ELR (cell line): ENCODE measurements around the gene GPR176.

Experiments
- DNase-seq: peaks from one replicate; pipeline ENCODE4 v3.0.0-alpha.2; 2015; ENCODE audit warnings: low read depth

The GPR176 gene

DNA sequence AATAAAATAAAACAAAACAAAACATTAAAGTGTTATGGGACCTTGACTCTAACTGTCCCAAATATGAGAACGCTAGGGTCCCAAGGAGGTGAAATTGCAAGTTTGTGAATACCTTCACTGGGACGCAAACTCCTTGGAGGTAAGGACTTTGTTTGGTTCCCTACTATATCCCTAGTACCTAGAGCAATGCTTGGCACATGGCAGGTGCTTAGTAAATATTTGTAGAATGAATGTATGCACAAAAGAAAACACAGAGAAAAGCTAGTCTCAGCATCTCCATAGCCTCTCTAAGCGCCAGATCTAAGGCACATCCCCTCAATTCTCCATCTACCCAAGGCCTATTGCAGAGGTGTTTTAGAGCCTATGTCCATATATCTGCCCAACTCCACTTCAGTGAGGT lies 30.5 kb downstream of the GPR176 start:
- DNase-seq = no peak

DNA sequence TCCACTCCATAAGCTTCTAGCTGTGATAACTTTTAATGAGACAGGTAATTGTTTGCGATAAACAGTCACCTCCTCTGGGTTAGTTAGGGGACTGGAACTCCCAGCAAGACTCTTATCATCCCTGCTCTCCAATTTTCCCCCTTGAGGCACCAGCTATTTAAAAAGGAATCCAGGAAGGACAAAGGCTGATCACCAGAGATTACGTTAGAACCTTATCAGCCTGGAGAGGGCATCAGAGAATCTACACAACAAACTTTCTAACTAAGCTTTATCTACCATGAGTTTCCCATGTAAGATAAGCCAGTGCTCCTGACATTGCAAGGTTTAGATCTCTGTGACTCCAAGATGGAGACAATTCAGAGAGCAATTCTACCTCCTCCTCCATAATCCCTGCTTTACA lies 31.3 kb downstream of the GPR176 start:
- peak; percentile 35 for DNase-seq

DNA sequence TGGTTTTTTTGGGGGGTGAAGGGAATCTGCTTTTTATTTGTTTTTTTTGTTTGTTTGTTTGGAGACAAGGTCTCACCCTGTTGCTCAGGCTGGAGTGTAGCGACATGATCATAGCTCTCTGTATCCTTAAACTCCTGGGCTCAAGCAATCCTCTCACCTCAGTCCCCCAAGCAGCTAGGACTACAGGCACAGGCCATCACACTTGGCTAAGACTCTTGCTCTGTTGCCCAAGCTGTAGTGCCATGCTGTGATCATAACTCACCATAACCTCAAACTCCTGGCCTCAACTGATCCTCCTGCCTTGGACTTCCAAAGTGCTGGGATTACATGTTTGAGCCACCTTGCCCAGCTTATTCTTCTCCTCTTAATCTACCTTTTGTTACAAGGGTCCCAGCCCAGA lies 31.8 kb downstream of the GPR176 start:
- DNase-seq = no peak

DNA sequence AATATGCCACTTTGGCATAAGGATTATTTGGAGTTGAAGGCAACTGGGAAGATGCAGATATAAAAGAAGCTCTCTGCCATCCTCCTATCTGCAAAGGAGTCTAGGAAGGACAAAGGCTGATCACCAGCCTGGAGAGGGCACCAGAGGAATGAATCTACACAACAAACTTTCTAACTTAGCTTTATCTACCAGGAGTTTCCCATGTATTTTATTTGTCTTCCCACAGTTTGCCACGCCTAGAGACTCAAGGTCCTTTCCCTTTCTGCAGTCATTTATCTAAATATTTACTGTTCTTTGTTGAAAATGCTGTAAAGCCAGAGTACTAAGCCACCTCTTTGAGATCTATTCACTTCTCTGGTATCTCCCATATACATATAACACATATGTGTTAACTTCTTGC lies 32.2 kb downstream of the GPR176 start:
- peak; percentile 54 for DNase-seq

DNA sequence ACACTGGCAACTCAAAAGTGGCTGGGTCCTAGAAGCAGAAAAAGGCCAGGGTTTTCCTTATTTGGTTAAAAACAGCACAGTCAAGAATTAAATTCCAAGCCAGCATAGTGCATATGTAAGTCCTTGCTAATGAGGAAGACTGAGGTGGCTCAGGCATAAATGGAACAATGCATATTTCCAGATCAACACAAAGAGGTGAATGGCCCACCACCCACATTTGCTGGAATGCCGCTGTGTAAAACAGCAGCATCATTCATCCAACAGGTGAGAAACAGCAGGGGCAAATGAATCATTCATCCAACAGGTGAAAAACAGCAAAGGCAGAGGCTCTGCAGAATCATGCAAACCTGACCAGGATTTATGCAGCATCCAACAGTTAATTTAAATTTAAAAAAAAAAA lies 32.9 kb downstream of the GPR176 start:
- no peak for DNase-seq

DNA sequence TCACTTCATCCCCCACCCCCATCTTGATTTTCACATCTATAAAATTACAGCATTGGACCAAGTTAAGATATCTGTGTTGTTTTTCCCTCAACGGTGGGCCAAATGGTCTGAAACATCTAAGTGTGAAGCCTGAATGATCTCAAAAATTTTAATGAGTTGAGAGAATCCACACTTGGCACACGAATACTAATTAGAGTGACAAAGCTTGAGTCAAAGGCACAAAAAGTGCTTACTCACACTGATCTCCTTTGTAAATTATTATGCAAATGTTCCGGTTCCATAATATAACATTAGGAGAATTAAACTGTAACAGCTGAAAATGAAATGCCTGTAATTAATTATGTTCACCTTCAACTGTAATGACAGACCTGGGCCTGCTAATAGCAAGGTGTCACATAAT lies 33.6 kb downstream of the GPR176 start:
- no peak for DNase-seq

DNA sequence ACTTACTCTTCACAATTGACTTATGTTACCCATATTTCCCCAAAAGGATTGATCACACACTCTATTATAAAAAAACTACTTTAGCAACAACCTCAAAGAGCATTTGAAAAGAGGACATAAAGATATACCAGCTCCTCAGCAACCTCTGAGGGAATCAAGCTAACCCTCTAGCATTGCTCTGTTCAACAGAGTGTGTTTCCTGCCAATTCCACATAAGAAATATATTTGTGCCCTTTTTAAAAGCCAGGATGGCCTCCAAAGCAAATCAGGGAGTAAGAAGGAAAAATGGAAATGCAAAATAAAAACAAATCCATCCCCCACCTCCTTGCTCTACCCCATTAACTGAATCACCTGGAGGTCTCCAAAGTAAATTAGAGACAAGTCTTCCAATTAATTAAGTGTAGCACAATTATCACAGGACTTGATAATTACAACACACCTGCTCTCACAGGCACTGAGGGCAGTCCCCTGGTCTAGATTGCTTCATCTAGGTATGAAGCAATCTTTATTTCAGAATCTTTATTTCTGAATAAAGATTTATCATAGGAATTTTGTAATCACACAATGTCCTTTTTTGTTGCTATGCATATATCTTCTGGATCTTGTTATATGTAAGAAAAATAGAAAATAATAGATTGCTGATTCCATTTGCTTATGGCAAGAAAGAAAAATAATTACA lies 34.8 kb downstream of the GPR176 start:
- no peak for DNase-seq

DNA sequence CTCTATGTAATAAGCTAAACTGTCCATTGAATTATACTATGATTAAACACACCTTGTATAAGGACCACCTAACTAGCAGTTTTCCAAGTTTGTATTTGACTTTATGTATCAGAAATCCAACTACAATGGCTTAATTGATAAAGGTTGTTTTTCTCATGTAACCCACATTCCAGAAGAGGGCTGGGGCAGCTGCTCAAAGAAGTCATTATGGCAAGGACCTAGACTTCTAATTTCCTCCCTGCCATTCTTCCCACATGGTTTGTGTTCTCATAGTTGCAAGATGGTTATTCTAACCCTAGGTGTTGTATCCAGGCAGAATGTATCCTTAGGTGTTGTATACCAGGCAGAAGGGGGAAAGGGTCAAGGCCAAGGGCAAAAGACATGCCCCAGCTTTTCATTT lies 35.7 kb downstream of the GPR176 start:
- no peak for DNase-seq

DNA sequence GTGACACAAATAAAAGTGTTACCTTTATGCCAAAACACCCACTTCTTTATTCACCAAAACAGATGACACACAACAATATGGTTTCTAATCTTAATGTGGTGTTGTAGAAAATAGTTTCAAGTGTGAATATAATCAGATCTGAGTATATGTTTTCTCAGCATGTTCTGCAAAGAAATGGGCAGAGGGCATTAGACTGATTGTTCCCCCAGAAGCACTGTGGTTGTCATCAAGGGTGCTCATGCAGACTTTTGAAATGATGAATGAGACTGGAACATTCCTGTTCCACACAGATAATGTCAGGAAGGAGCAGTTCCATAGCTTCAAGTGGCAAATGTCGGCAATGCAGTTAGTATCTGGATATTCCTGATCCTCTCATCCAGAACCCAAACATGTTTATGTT lies 37.5 kb downstream of the GPR176 start:
- DNase-seq = no peak

DNA sequence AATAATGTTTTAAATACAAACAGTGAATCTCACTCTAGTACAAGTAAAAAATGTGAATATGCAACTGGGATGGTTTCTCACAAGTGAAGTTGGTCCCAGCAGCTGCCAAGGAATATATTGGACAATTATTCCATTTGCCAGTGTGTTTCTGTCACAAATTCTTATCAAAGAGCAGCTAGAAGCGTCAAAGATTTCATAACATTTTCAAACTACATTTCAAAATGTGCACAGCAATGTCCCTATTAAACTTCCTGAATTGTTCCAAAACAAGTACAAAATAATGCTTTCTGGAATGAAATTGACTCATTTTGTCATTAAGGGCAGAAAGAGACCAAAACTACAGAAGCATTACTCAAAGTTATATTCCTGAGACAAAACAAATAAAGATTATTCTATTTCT lies 38.3 kb downstream of the GPR176 start:
- DNase-seq = no peak

DNA sequence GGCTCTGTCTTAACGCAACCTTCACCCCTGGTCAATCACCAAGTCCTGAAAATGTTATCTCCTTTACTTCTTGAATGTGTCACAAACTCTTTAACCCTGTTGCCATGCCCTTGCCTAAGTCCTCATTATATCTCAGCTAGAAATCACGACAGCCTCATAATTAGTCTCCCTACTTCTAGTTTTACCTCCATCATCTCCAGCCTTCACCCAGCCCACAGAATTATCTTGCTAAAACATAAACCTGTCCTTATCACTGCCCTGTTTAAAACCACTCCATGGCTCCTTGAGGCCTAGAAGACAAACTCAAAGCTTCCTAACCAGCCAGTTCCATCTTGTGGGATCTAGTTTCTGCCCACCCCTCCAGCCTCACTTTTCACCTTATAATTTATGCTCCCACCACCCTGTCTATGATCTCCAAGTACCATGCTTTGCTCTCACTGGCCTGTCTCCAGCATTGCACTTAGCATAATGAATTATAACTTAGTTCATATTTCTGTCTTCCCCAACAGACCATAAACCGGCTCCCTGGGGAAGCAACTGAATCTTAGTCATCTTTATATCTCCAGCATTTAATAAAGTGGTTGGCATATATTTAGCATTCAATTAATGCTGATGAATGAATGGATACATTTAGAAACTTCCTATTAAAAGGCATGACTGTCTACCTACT lies 39.2 kb downstream of the GPR176 start:
- DNase-seq = no peak

DNA sequence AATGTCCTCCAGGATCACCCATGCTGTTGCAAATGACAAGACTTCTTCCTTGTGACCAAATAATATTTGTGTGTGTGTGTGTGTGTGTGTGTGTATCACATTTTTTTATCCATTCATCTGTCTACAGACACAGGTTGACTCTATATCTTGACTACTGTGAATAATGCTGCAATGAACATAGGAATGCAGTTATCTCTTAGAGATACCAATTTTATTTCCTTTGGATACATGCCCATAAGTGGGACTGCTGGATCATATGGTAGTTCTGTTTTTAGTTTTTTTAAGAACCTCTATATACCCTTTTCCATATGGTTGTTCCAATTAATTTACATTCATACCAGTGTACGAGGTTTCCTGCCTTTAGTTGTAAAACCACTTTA lies 41.7 kb downstream of the GPR176 start:
- DNase-seq = peak; percentile 34

DNA sequence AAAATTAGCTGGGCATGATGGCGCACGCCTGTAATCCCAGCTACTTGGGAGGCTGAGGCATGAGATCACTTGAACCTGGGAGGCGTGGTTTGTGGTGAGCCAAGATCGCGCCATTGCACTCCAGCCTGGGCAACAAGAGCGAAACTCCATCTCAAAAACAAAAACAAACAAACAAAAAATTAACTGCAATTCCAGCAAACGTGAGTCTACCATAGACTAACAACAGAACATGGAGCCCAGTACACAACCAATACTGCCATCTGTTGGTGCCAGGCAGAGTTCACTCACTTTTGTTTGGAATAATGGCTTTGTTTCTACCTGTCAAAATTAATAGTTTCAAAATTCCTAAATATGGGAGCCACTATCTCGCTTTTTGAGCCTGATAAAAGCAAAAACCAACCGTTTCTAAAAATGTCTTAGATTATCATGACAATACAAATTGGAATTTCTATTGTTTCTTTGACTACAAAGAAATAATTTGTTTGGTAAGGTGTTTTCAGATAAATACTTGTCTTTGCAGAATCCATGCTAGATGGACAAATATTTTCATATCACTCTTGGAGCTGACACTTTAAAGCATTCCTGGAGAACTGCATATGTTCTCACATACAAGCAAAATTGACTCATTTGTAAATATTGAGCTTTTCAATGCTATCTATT lies 45.0 kb downstream of the GPR176 start:
- DNase-seq = peak; percentile 49

DNA sequence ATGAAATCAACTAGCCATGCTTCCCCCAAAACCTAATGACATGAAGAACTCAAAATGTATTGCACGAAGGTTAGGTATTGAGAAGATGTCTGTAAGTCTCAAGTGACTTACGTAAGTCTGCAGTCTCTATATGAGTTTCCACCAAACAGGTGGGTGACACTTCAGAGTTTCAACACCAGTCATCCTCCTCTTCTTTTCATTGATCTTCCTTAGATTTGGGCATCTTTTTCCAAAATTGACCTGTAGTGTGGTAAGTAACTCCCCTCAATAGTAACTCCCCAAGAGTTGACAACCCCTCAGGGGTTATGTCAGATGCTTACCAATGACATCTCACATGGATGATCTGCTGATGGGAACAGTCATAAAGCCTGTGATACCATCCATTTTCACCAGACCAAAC lies 46.1 kb downstream of the GPR176 start:
- no peak for DNase-seq

DNA sequence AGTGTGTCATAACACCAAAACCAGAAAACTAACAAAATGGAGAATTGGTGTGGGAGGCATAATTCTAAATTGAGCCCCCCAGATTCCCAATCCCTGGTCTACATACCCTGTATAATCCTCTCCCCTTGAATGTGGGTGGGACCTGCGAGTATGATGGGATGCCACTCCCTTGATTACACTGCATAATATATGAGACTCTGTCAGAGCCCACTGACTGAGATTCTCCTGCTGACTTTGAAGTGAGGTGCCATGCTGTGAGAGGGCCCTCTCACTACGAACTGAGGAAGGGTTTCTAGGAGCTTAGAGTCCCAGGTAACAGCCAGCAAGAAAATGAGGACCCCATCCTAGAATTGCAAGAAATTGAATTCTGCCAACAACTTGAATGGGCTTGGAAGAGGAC lies 49.5 kb downstream of the GPR176 start:
- no peak for DNase-seq

DNA sequence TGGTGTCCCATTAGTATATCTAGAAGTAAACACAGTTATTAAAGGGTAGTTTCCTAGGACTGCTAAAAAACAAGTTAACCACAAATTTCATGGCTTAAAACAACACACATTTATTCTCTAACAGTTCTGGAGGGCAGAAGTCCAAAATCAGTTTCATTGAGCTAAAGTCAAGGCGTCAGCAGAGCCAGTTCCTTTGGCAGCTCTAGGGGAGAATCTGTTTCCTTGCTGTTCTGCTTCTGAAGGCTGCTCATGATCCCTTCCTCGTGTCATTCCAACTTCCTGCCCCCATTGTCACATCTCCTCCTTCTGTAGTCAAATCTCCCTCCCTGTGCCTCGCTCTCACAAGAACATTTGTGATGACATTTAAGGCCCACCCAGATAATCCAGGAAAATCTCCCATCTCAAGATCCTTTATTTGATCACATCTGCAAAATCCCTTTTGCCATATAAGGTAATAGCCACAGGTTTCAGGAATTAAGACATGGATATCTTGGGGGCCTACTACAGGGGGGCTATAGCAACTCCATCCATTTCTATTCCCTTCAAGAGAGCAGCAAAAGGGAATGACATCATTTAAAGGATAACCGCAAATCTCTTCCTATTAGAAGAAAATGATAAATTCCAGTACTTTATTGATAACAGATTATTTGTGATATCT lies 50.1 kb downstream of the GPR176 start:
- no peak for DNase-seq

DNA sequence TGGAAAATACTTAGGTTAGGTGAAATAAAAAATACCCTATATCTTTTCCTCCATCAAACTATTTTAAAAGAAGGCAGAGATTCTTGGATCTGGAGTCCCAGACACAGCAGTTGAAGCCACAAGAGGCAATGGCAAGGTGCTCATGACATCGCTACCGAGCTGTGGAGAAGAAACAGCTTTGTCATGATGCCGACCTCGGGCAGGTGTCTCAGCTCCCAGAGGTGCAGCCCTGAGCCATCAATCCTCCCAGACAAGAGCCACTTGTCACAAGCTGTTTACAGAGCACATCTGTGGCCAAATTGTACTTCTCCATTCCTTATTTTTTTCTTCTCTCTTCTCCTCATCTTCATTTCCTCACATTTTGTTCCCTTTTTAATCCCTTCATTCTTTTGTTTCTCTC lies 50.8 kb downstream of the GPR176 start:
- DNase-seq = no peak

DNA sequence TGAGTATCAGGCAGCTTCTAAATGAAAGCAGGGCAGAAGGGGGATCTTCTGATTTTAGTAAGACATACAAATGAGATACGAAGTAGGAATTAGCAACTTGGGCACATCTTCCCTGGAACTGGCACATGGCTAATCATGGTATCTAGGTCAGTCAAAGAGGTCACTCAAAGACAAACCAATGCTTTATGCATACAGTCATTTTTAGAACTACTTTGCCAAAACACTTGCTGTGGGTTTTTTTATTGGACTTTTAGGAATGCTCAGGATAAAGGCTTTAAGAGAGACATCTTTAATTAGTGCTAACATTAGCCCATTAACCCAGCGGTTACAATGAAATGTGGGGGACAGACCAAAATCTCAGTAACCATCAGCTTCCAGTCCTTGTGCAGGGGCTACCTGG lies 51.7 kb downstream of the GPR176 start:
- no peak for DNase-seq

DNA sequence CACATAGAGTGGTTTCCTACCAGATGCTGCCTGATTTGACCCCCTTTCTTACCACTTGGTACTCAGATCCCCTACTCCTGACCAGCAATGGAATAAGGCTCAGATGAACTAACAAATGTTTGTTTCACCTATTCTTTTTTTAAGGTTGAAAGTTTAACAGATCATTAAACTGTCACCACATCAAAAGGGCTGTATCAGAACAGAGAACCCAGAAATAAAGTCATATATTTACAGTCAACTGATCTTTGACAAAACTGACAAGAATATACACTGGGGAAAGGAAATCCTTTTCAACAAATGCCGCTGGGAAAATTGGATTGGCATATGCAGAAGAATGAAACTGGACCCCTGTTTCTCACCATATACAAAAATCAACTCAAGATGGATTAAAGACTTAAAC lies 56.0 kb downstream of the GPR176 start:
- DNase-seq = no peak

DNA sequence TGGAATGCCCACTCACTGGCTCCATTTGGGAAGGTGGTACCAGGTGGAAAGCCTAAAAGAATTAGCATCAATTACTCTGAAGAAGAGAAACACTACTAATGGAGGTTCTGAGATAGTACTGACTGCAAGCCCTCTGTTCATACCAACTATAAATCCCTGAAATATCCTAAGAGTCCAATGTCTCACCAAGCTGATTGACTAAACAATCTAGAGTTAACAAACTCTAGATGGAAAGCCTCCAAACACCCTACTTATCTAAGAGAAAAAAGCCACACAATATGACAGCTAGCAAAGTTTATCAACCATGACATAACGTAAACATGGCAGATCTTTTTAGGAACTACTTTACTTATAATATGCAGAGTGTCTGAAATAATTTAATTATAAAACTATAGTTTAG lies 59.2 kb downstream of the GPR176 start:
- DNase-seq = no peak

DNA sequence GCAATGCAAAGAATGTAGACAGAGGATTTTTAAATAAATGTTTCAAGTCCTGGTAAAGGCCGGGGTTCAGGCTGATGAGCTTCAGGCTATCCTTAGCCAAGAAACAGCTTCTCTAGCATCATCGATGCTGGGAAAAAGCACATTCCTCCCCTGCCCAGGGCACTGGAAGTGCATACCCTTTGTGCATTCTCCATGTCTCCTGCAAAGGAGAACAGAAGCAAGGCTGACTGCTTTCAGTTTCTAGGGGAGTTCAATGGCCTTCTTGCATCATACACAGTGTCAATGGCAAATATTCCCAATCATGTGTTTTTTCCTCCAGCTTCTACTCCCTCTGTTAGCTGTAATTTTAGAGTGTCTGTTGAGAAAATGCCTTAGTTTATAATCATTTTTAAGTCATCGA lies 59.9 kb downstream of the GPR176 start:
- DNase-seq = no peak

DNA sequence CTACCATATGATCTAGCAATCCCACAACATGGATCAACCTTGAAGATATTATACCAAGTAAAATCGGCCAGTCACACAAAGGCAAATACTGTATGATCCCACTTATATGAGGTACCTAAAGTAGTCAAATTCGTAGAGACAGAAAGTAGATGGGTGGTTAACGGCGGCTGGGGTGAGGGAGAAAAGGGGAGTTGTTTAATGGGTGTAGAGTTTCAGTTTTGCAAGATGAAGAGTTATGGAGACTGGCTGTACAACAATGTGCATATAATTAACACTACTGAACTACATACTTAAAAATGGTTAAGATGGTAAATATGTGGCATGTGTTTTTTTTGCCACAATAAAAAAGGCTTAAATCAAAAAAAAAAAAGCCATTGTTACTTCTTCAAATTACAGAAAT lies 60.4 kb downstream of the GPR176 start:
- no peak for DNase-seq

DNA sequence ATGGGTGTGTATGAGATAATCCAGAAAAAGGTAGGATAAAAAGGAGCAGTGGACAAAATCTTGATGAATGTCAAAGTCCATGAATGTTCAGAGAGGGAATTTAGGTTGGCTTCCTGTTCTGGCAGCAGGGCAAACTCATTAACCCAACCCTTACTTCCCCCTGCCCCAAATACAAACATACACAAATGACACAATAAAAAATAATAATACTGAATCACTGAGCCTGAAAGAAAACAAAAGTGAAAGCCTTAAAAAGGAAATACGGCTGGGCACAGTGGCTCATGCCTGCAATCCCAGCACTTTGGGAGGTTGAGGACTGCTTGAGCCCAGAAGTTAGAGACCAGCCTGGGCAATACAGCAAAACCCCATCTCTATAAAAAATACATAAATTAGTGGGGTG lies 62.9 kb downstream of the GPR176 start:
- no peak for DNase-seq
